ENCODE data around the gene PCK2. TPM values are rescaled to one million over a fixed set of nuclear protein-coding genes. Genes with fewer than 3 reads are reported as not detected.

PCK2 gene
- total RNA-seq, 2 donors from 2014 or later: 133 to 173 TPM

- Histone ChIP-seq H3K9me3 (no peaks in the 10 kb centered on the region), H3K4me1 (no peaks in the 10 kb centered on the region), H3K4me3 (no peak overlapping the region), H3K27me3 (no peaks in the 10 kb centered on the region), H3K9ac (ENCODE audit: low read depth in 2 of 2, low read length in 2 of 2) (no peak overlapping the region), H3K27ac (no peak overlapping the region), H3K36me3 (no peaks in the 10 kb centered on the region)
- no peak for DNase-seq
- intact Hi-C loops (cut with DNase I): no loop called here
- TF ChIP-seq CTCF (IDR thresholded peaks at IDR 0.05): no peak
These were observed 9.7 kb upstream of the PCK2 start for GRCh38 chr14:24084440-24084839.

- Histone ChIP-seq H3K4me1 (no peaks in the 10 kb centered on the region), H3K27ac (no peak overlapping the region), H3K4me3 (no peak overlapping the region), H3K36me3 (no peaks in the 10 kb centered on the region), H3K9ac (ENCODE audit: low read depth in 2 of 2, low read length in 2 of 2) (no peak overlapping the region), H3K27me3 (no peaks in the 10 kb centered on the region), H3K9me3 (no peaks in the 10 kb centered on the region)
- intact Hi-C loops (cut with DNase I): no loop called here
- no peak for DNase-seq
- no peak for TF ChIP-seq CTCF (IDR thresholded peaks at IDR 0.05)
These were observed 8.9 kb upstream of the PCK2 start for GRCh38 chr14:24085215-24085614.

GRCh38 chr14:24086193-24086955 lies 7.7 kb upstream of the PCK2 start:
- intact Hi-C loops (cut with DNase I): no loop called here
- DNase-seq: no peak
- TF ChIP-seq CTCF (IDR thresholded peaks at IDR 0.05): no peak

GRCh38 chr14:24087004-24087403 lies 7.1 kb upstream of the PCK2 start:
- Histone ChIP-seq H3K36me3 (no peaks in the 10 kb centered on the region), H3K9ac (ENCODE audit: low read depth in 2 of 2, low read length in 2 of 2) (no peak overlapping the region), H3K27me3 (no peaks in the 10 kb centered on the region), H3K9me3 (no peaks in the 10 kb centered on the region), H3K4me3 (no peak overlapping the region), H3K27ac (no peak overlapping the region), H3K4me1 (no peaks in the 10 kb centered on the region)
- no peak for TF ChIP-seq CTCF (IDR thresholded peaks at IDR 0.05)
- DNase-seq: no peak
- intact Hi-C loops (cut with DNase I): no loop called here

More at GRCh38 chr14:24086193-24086955, 7.7 kb upstream of the PCK2 start:
- H3K4me1 ChIP-seq: no peaks in the 10 kb centered on the region
- H3K27me3 ChIP-seq: no peaks in the 10 kb centered on the region
- H3K36me3 ChIP-seq: no peaks in the 10 kb centered on the region
- H3K27ac ChIP-seq: no peak overlapping the region
- no peak overlapping the region for H3K9ac ChIP-seq (ENCODE audit: low read depth in 2 of 2, low read length in 2 of 2)
- no peak overlapping the region for H3K4me3 ChIP-seq
- H3K9me3 ChIP-seq: no peaks in the 10 kb centered on the region

- Histone ChIP-seq H3K4me3 (no peak overlapping the region), H3K9ac (ENCODE audit: low read depth in 2 of 2, low read length in 2 of 2) (no peak overlapping the region), H3K9me3 (no peaks in the 10 kb centered on the region), H3K36me3 (no peaks in the 10 kb centered on the region), H3K27ac (no peak overlapping the region), H3K27me3 (no peaks in the 10 kb centered on the region), H3K4me1 (no peaks in the 10 kb centered on the region)
- intact Hi-C loops (cut with DNase I): no loop called here
- TF ChIP-seq CTCF (IDR thresholded peaks at IDR 0.05): no peak
- no peak for DNase-seq
These were observed 6.0 kb upstream of the PCK2 start for GRCh38 chr14:24088095-24088494.
